Measurements from ENCODE around the gene MLH1.

MLH1 gene

DNA sequence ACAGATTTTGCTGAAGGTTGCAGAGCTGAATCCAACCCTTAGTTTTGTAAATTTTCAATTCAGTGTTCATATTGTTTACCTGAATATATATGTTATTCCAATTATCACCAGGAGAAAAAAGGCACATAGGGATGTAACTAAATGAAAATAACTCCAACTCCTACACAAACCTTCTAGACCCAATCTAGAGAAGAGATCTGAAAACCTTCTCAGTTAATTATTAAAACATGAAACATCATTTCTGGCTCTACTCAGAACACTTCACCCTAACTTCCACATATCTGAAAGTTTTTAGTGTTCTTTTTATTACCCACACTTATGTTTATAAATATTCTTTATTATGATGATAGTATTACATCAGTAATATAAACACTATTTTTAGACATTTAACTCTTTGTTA is 104.5 kb downstream of the MLH1 start:
- no peak for DNase-seq (ENCODE audit: low spot score)
- TF ChIP-seq, protein P1, sequence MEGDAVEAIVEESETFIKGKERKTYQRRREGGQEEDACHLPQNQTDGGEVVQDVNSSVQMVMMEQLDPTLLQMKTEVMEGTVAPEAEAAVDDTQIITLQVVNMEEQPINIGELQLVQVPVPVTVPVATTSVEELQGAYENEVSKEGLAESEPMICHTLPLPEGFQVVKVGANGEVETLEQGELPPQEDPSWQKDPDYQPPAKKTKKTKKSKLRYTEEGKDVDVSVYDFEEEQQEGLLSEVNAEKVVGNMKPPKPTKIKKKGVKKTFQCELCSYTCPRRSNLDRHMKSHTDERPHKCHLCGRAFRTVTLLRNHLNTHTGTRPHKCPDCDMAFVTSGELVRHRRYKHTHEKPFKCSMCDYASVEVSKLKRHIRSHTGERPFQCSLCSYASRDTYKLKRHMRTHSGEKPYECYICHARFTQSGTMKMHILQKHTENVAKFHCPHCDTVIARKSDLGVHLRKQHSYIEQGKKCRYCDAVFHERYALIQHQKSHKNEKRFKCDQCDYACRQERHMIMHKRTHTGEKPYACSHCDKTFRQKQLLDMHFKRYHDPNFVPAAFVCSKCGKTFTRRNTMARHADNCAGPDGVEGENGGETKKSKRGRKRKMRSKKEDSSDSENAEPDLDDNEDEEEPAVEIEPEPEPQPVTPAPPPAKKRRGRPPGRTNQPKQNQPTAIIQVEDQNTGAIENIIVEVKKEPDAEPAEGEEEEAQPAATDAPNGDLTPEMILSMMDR (IDR thresholded peaks at IDR 0.05) = no peak
- no peak overlapping the region for H3K27ac ChIP-seq
- no peak overlapping the region for H3K4me3 ChIP-seq

DNA sequence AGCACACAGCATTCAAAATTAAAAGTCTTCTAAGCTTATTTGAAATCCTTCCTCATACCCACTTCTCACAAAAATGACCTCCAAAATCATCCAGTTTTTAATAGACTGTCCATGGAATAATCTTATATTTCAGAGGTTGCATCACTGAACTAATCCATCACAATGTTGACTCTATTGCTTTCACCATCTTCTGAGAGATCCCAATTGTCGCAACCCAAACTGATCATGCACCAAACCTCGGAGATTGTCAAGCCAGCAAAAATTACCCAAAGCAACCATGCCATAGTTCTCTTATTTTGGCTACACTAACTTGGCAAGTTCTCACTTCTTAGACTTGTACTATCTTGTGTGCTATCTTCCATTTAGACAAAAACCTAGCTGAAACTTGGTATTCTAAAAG is 105.6 kb downstream of the MLH1 start:
- DNase-seq (ENCODE audit: low spot score) = no peak
- H3K27ac ChIP-seq = no peak overlapping the region
- no peak overlapping the region for H3K4me3 ChIP-seq
- TF ChIP-seq, protein P1 (IDR thresholded peaks at IDR 0.05) = no peak

GRCh38 chr3:37099469-37099868 is 106.2 kb downstream of the MLH1 start:
- no peak for DNase-seq (ENCODE audit: low spot score)
- TF ChIP-seq, protein P1 (IDR thresholded peaks at IDR 0.05) = no peak
- no peak overlapping the region for H3K27ac ChIP-seq
- no peak overlapping the region for H3K4me3 ChIP-seq

GRCh38 chr3:37100411-37100810 is 107.1 kb downstream of the MLH1 start:
- H3K4me3 ChIP-seq = no peak overlapping the region
- TF ChIP-seq, protein P1 (IDR thresholded peaks at IDR 0.05) = no peak
- H3K27ac ChIP-seq = no peak overlapping the region
- DNase-seq (ENCODE audit: low spot score) = no peak

Data from coronary artery (tissue), 2 donors.